GM18498 (cell line): ENCODE measurements around the gene MRTFA.

Experiments used
- ATAC-seq: cut with Tn5 transposase; IDR thresholded peaks from one replicate; pipeline ENCODE4 v1.9.1; 2021; ENCODE audit warnings: mild to moderate bottlenecking, moderate library complexity; ENCODE audit not compliant: unreplicated experiment

MRTFA gene

DNA sequence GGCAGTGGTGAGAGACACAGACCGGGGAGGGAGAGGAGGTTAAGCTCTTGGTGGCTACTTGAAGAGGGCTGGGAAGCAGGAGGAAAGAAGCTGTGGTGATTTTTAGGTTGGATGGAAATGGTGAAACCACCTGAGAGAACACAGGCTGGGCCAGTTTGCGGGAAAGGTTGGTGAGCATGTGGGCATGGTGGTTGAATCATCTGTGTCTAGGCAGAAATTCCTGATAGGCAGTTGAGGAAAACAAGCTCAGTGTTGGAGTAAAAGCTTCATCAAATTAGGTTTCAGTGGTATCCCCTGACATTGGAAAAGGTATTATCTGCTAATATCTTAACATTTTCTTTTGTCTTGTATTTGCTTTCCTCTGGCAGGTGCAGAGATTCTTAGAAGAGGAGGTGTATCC is 270.5 kb downstream of the MRTFA start:
- no peak for ATAC-seq

DNA sequence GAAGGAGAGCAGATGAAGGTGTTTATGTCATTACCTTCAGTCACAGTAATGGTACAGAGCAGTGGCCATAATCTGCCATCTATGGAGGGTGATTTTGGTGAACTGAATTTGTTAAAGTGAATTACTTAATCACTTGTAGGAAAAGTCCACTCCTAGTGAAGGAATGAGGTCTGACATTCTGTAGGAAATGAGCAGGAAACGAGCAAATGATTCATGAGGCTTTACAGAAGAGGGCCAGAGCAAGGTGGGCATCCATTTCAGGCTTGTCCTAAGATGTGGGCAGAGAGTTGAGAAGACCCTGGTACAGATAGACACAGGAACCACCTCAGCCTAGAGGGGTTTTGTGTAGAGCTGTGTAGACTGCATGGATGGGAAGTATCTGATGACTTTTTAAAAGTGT is 272.1 kb downstream of the MRTFA start:
- ATAC-seq = no peak

DNA sequence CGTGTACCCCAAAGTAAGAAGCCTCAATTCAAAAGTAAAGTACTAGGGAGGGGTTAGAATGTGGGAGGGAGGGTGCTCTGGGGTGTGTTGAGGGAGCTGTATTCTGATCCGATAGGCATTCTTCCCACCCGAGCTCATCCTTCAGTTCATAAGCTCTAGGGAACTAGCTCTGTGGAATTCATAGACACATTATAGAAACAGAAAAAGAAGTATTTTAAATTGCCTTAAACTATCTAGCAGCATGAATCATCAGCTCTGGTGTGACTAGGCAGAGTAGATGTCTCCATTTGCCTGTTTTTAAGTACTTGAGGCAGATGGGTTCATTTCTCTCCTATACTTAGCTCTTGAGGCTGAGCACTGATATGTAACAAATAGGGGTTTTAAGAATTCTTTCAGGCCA is 273.5 kb downstream of the MRTFA start:
- no peak for ATAC-seq

DNA sequence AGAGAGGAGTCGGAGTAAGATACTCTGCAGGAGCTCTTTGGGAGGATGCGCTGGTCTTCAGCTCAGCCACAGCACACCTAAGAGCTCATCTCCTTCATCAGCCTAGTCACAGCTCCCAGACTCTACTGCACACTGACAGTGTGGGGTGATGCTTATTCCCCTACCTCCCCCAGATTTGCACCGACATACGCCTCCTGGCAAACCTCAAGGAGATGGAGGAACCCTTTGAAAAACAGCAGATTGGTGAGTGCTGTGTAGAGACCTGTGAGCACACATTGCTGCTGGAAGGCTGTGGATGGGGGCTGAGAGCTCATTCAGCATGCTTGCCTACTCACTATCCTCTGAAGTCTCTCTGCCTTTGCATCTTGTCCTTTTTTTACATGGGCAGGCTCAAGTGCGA is 275.4 kb downstream of the MRTFA start:
- no peak for ATAC-seq
